Osteoblast (primary cell): ENCODE data around the gene C10orf71. TPM values are rescaled to one million over a fixed set of nuclear protein-coding genes. Genes with fewer than 3 reads are reported as not detected.

Source experiments
- DNase-seq: peaks from one replicate; pipeline ENCODE4 v3.0.0; 2011; ENCODE audit warnings: low spot score, mixed read lengths; ENCODE audit not compliant: insufficient read length; ENCODE audit errors: missing footprints
- H2AFZ ChIP-seq: 2 replicates; pipeline ENCODE4 v1.6.0; 2011; ENCODE audit warnings: mild to moderate bottlenecking, low read length
- H3K27ac ChIP-seq: 2 replicates; pipeline ENCODE4 v1.5.1; 2011; ENCODE audit warnings: mild to moderate bottlenecking, low read depth, low read length, moderate library complexity
- H3K27me3 ChIP-seq: 2 replicates; pipeline ENCODE4 v1.6.0; 2012; ENCODE audit warnings: mild to moderate bottlenecking, control low read depth, inconsistent platforms, low read length, moderate library complexity; ENCODE audit not compliant: insufficient read depth
- H3K36me3 ChIP-seq: 2 replicates; pipeline ENCODE4 v1.5.1; 2011; ENCODE audit warnings: mild to moderate bottlenecking, low read length, control low read depth, moderate library complexity; ENCODE audit not compliant: insufficient read depth
- H3K4me1 ChIP-seq: 2 replicates; pipeline ENCODE4 v1.5.1; 2011; ENCODE audit warnings: mild to moderate bottlenecking, low read length, control low read depth, moderate library complexity; ENCODE audit not compliant: insufficient read depth
- H3K4me2 ChIP-seq: 2 replicates; pipeline ENCODE4 v1.6.0; 2011; ENCODE audit warnings: mild to moderate bottlenecking, low read length; ENCODE audit not compliant: insufficient read depth
- H3K4me3 ChIP-seq: fragments of 200-600 bp; sonication (generic); 3 replicates; pipeline ENCODE4 v1.5.1; 2012; ENCODE audit warnings: mild to moderate bottlenecking, low read length, inconsistent platforms; ENCODE audit not compliant: insufficient read depth
- H3K79me2 ChIP-seq: 2 replicates; pipeline ENCODE4 v1.6.0; 2012; ENCODE audit warnings: mild to moderate bottlenecking, low read length, control low read depth, inconsistent platforms; ENCODE audit not compliant: insufficient read depth
- H3K9me3 ChIP-seq: 2 replicates; pipeline ENCODE4 v1.5.1; 2011; ENCODE audit warnings: low read depth, low read length, control low read depth
- H4K20me1 ChIP-seq: 2 replicates; pipeline ENCODE4 v1.6.0; 2012; ENCODE audit warnings: mild to moderate bottlenecking, low read length, control low read depth; ENCODE audit not compliant: insufficient read depth
- CTCF ChIP-seq: IDR thresholded peaks from 2 replicates; pipeline ENCODE4 v1.5.1; 2011; ENCODE audit warnings: mild to moderate bottlenecking, low read depth, low read length, moderate library complexity; ENCODE audit errors: extremely low read depth
- total RNA-seq: library from RNA; depleted of rRNA; stranded (reverse); fragments of >200 nt; gene quantifications from 2 replicates; pipeline ENCODE4 v1.2.3, GENCODE V29; 2012

C10orf71 gene
- total RNA-seq, 1 donor: not detected

- no peak for TF ChIP-seq CTCF
- no peak overlapping the region for H3K4me2 ChIP-seq
- H3K4me3 ChIP-seq: no peak overlapping the region
- peaks cover 15% of the 10 kb centered on the region for H3K27me3 ChIP-seq
- no peaks in the 10 kb centered on the region for H3K79me2 ChIP-seq
- H4K20me1 ChIP-seq: no peaks in the 10 kb centered on the region
- no peak overlapping the region for H3K27ac ChIP-seq
- H2AFZ ChIP-seq: no peak overlapping the region
- H3K9me3 ChIP-seq: no peaks in the 10 kb centered on the region
- H3K36me3 ChIP-seq: no peaks in the 10 kb centered on the region
- H3K4me1 ChIP-seq: no peaks in the 10 kb centered on the region
- DNase-seq: no peak
These were observed 19.8 kb downstream of the C10orf71 start for GRCh38 chr10:49318755-49319154.

GRCh38 chr10:49319206-49319605 is 20.2 kb downstream of the C10orf71 start:
- DNase-seq: no peak
- no peaks in the 10 kb centered on the region for H4K20me1 ChIP-seq

GRCh38 chr10:49320191-49320590 is 21.2 kb downstream of the C10orf71 start:
- Histone ChIP-seq H3K27me3 (peaks cover 20% of the 10 kb centered on the region), H3K79me2 (no peaks in the 10 kb centered on the region), H3K9me3 (no peaks in the 10 kb centered on the region), H4K20me1 (no peaks in the 10 kb centered on the region), H2AFZ (no peak overlapping the region), H3K4me3 (no peak overlapping the region), H3K4me2 (no peak overlapping the region), H3K4me1 (no peaks in the 10 kb centered on the region), H3K36me3 (no peaks in the 10 kb centered on the region), H3K27ac (no peak overlapping the region)
- TF ChIP-seq CTCF: no peak
- no peak for DNase-seq

More at GRCh38 chr10:49319206-49319605, 20.2 kb downstream of the C10orf71 start:
- no peak for TF ChIP-seq CTCF
- Histone ChIP-seq H3K27ac (no peak overlapping the region), H3K4me2 (no peak overlapping the region), H3K4me3 (no peak overlapping the region), H3K36me3 (no peaks in the 10 kb centered on the region), H3K4me1 (no peaks in the 10 kb centered on the region), H3K27me3 (peaks cover 19% of the 10 kb centered on the region), H3K79me2 (no peaks in the 10 kb centered on the region), H2AFZ (no peak overlapping the region), H3K9me3 (no peaks in the 10 kb centered on the region)

- TF ChIP-seq CTCF: no peak
- no peaks in the 10 kb centered on the region for H3K36me3 ChIP-seq
- H3K4me1 ChIP-seq: no peaks in the 10 kb centered on the region
These were observed 22.1 kb downstream of the C10orf71 start for GRCh38 chr10:49321021-49321420.

More at GRCh38 chr10:49321021-49321420, 22.1 kb downstream of the C10orf71 start:
- H3K27me3 ChIP-seq: peaks cover 20% of the 10 kb centered on the region
- H2AFZ ChIP-seq: no peak overlapping the region
- H3K27ac ChIP-seq: no peak overlapping the region
- no peak for DNase-seq
- no peaks in the 10 kb centered on the region for H3K79me2 ChIP-seq
- no peak overlapping the region for H3K4me2 ChIP-seq
- no peaks in the 10 kb centered on the region for H4K20me1 ChIP-seq
- H3K9me3 ChIP-seq: no peaks in the 10 kb centered on the region
- H3K4me3 ChIP-seq: no peak overlapping the region
